GM12801 (cell line): ENCODE measurements around the gene C7orf33.

ENCODE experiments used
- CTCF ChIP-seq: IDR thresholded peaks from one replicate; pipeline ENCODE4 v1.5.1; 2011; ENCODE audit warnings: control low read depth; ENCODE audit not compliant: insufficient read length; ENCODE audit errors: extremely low read depth

Gene C7orf33

DNA sequence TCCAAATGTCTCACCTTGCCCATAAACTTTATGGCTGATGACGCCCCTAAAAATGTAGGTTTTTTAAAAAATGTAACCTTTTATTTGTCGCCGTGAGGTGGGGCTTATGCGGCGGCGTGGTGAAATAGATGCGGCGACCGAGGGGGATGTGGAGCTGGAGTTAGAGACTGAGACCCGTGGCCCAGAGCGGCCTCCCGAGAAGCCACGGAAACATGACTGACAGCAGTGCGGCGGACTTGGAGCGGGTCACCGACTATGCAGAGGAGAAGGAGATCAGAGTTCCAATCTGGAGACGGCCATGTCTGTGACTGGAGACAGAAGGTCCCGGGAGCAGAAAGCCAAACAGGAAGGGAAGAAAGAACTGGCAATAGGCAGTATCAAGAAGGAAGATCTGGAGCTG lies 46.5 kb downstream of the C7orf33 start:
- no peak for TF ChIP-seq CTCF

- no peak for TF ChIP-seq CTCF
These were observed 55.3 kb downstream of the C7orf33 start for GRCh38 chr7:148645898-148646297.

- no peak for TF ChIP-seq CTCF
These were observed 59.8 kb downstream of the C7orf33 start for GRCh38 chr7:148650232-148650858.

GRCh38 chr7:148652773-148653172 lies 62.2 kb downstream of the C7orf33 start:
- no peak for TF ChIP-seq CTCF

GRCh38 chr7:148657929-148658328 lies 67.4 kb downstream of the C7orf33 start:
- no peak for TF ChIP-seq CTCF

- TF ChIP-seq CTCF, result no peak
These were observed 70.9 kb downstream of the C7orf33 start for GRCh38 chr7:148661471-148661870.

DNA sequence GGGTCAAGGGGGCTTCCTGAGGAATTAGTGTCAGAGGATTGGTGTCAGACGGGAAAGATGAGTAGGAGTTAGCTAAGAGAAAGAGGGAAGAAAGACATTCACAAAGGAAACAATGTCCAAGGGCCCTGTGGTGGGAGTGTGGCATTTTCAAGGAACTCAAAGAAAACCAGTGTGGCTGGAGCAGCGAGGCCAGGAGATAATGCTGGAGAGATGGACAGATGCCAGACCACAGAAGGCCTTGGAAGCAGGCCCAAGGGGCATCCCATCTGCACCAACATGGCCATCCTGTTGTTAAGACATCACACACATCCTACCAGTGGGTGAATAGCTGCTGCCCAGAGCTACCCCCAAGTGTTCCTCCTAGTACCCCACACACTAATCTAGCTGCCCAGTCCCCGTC lies 72.1 kb downstream of the C7orf33 start:
- no peak for TF ChIP-seq CTCF
